BE2C (cell line): ENCODE measurements around the gene FAHD1.

Experiments used
- DNase-seq: peaks from one replicate; pipeline ENCODE4 v3.0.0-alpha.2; 2020
- H3K27me3 ChIP-seq: fragments of 250-450 bp; sonication (Bioruptor Pico); 2 replicates; pipeline ENCODE4 v1.5.1; 2020; ENCODE audit warnings: mild to moderate bottlenecking
- H3K36me3 ChIP-seq: fragments of 250-450 bp; sonication (Bioruptor Pico); 2 replicates; pipeline ENCODE4 v1.5.1; 2020; ENCODE audit warnings: mild to moderate bottlenecking
- H3K4me1 ChIP-seq: fragments of 250-450 bp; sonication (Bioruptor Pico); 2 replicates; pipeline ENCODE4 v1.5.1; 2020
- H3K4me3 ChIP-seq: 2 replicates; pipeline ENCODE4 v1.5.1; 2011; ENCODE audit warnings: low read depth, low read length
- H3K9me3 ChIP-seq: fragments of 250-450 bp; sonication (Bioruptor Pico); 2 replicates; pipeline ENCODE4 v1.5.1; 2020
- CTCF ChIP-seq: IDR thresholded peaks from 2 replicates; pipeline ENCODE4 v1.5.1; 2012; ENCODE audit warnings: mild to moderate bottlenecking, low read depth, low read length

FAHD1 gene

GRCh38 chr16:1789643-1790045 is 37.4 kb upstream of the FAHD1 start:
- DNase-seq = no peak
- no peaks in the 10 kb centered on the region for H3K27me3 ChIP-seq
- peaks cover 53% of the 10 kb centered on the region for H3K36me3 ChIP-seq
- no peak for TF ChIP-seq CTCF
- H3K9me3 ChIP-seq = no peaks in the 10 kb centered on the region
- no peaks in the 10 kb centered on the region for H3K4me1 ChIP-seq
- no peak overlapping the region for H3K4me3 ChIP-seq

GRCh38 chr16:1790261-1790610 is 36.8 kb upstream of the FAHD1 start:
- Histone ChIP-seq H3K4me1 (no peaks in the 10 kb centered on the region), H3K27me3 (no peaks in the 10 kb centered on the region), H3K36me3 (peaks cover 51% of the 10 kb centered on the region), H3K9me3 (no peaks in the 10 kb centered on the region), H3K4me3 (no peak overlapping the region)
- no peak for DNase-seq
- no peak for TF ChIP-seq CTCF

GRCh38 chr16:1790611-1791255 is 36.3 kb upstream of the FAHD1 start:
- no peak for DNase-seq
- TF ChIP-seq CTCF = no peak
- H3K4me3 ChIP-seq = no peak overlapping the region
- no peaks in the 10 kb centered on the region for H3K27me3 ChIP-seq
- peaks cover 50% of the 10 kb centered on the region for H3K36me3 ChIP-seq
- no peaks in the 10 kb centered on the region for H3K4me1 ChIP-seq
- H3K9me3 ChIP-seq = no peaks in the 10 kb centered on the region

GRCh38 chr16:1791256-1791942 is 35.6 kb upstream of the FAHD1 start:
- Histone ChIP-seq H3K9me3 (no peaks in the 10 kb centered on the region), H3K36me3 (peaks cover 49% of the 10 kb centered on the region), H3K4me3 (no peak overlapping the region), H3K4me1 (no peaks in the 10 kb centered on the region), H3K27me3 (no peaks in the 10 kb centered on the region)
- no peak for DNase-seq
- TF ChIP-seq CTCF = no peak

GRCh38 chr16:1791943-1792812 is 34.8 kb upstream of the FAHD1 start:
- peak; percentile 36 for DNase-seq
- Histone ChIP-seq H3K4me1 (no peaks in the 10 kb centered on the region), H3K36me3 (peaks cover 41% of the 10 kb centered on the region), H3K9me3 (no peaks in the 10 kb centered on the region), H3K4me3 (no peak overlapping the region), H3K27me3 (no peaks in the 10 kb centered on the region)
- TF ChIP-seq CTCF = no peak
